H1 (cell line): ENCODE measurements around the gene LAD1. TPM values are rescaled to one million over a fixed set of nuclear protein-coding genes. Genes with fewer than 3 reads are reported as not detected.

Source experiments
- CTCF ChIA-PET: fragments of 300-600 bp; sonication (Branson Sonifier 250); formaldehyde crosslinking; loops from one replicate; lab custom pipeline; 2021; ENCODE audit not compliant: partially characterized antibody; lab: Charles Lee
- POLR2A ChIA-PET: fragments of 300-600 bp; sonication (Branson Sonifier 250); formaldehyde crosslinking; loops from one replicate; lab custom pipeline; 2021; ENCODE audit warnings: inconsistent platforms; ENCODE audit not compliant: partially characterized antibody; lab: Charles Lee
- DNase-seq, 2 experiments: peaks; one replicate each; pipeline versions ENCODE4 v3.0.0 to v3.0.0-alpha.2; 2010 to 2022; ENCODE audit warnings: low spot score in 2 of 2, low read depth in 1 of 2, mixed read lengths in 1 of 2
- FAIRE-seq: peaks from 2 replicates; lab custom pipeline; 2011; peaks lifted over from hg19 to GRCh38; lab: Jason Lieb, UNC
- H2AFZ ChIP-seq: 2 replicates; pipeline ENCODE4 v1.8.1; 2012; ENCODE audit warnings: low read length, inconsistent platforms
- H2AK5ac ChIP-seq: 2 replicates; pipeline ENCODE4 v1.6.1; 2013; ENCODE audit warnings: low read depth, low read length
- H2BK120ac ChIP-seq: replicated peaks from 2 replicates; pipeline ENCODE3; 2013; ENCODE audit warnings: low read depth, low read length, inconsistent platforms
- H2BK12ac ChIP-seq: 2 replicates; pipeline ENCODE4 v1.6.1; 2013; ENCODE audit warnings: low read depth, low read length
- H2BK15ac ChIP-seq: 2 replicates; pipeline ENCODE4 v1.6.1; 2013; ENCODE audit warnings: low read length
- H2BK20ac ChIP-seq: 2 replicates; pipeline ENCODE4 v1.6.1; 2013; ENCODE audit warnings: low read length
- H2BK5ac ChIP-seq: 2 replicates; pipeline ENCODE4 v1.6.1; 2013; ENCODE audit warnings: low read depth, low read length
- H3K14ac ChIP-seq: 2 replicates; pipeline ENCODE4 v1.6.1; 2013; ENCODE audit warnings: inconsistent platforms; ENCODE audit not compliant: insufficient read length
- H3K18ac ChIP-seq: 2 replicates; pipeline ENCODE4 v1.6.1; 2013; ENCODE audit warnings: low read length; ENCODE audit errors: extremely low read depth
- H3K23ac ChIP-seq: 2 replicates; pipeline ENCODE4 v1.6.1; 2013; ENCODE audit warnings: inconsistent platforms; ENCODE audit not compliant: insufficient read length
- H3K23me2 ChIP-seq: 2 replicates; pipeline ENCODE4 v1.6.1; 2013; ENCODE audit warnings: low read depth, low read length
- H3K27ac ChIP-seq: 2 replicates; pipeline ENCODE4 v1.6.1; 2011; ENCODE audit warnings: low read depth, low read length, inconsistent platforms
- H3K27me3 ChIP-seq, 4 experiments: replicated peaks in 1 of 4; 1 replicate in 1 of 4; 2 replicates in 3 of 4; pipeline versions ENCODE4 v1.6.1 to v1.8.1; 2011 to 2013; ENCODE audit warnings: low read length in 3 of 4, mild to moderate bottlenecking in 3 of 4, inconsistent platforms in 2 of 4, mixed read lengths in 2 of 4, moderate library complexity in 1 of 4; ENCODE audit not compliant: control insufficient read depth in 3 of 4, insufficient read depth in 3 of 4; ENCODE audit errors: extremely low read depth in 1 of 4
- H3K36me3 ChIP-seq, 4 experiments: 2 replicates each; pipeline versions ENCODE4 v1.6.1 to v1.8.1; 2011 to 2013; ENCODE audit warnings: mild to moderate bottlenecking in 4 of 4, low read length in 3 of 4, moderate library complexity in 2 of 4, control low read depth in 1 of 4, inconsistent platforms in 1 of 4; ENCODE audit not compliant: insufficient read depth in 4 of 4, control insufficient read depth in 2 of 4
- H3K4ac ChIP-seq: replicated peaks from 2 replicates; pipeline ENCODE3; 2013; ENCODE audit warnings: low read length, low read depth, mixed read lengths, inconsistent platforms; ENCODE audit not compliant: insufficient read length
- H3K4me1 ChIP-seq, 4 experiments: replicated peaks in 1 of 4; 1 replicate in 1 of 4; 2 replicates in 3 of 4; pipeline versions ENCODE4 v1.6.1 to v1.8.1; 2011 to 2013; ENCODE audit warnings: low read length in 3 of 4, inconsistent platforms in 2 of 4, mixed read lengths in 1 of 4; ENCODE audit not compliant: insufficient read depth in 4 of 4, control insufficient read depth in 3 of 4
- H3K4me2 ChIP-seq, 2 experiments: 2 replicates each; pipeline versions ENCODE4 v1.6.1 to v1.8.1; 2011 to 2013; ENCODE audit warnings: low read depth in 2 of 2, low read length in 2 of 2, control low read depth in 1 of 2, inconsistent platforms in 1 of 2, mild to moderate bottlenecking in 1 of 2; ENCODE audit not compliant: insufficient read depth in 1 of 2
- H3K4me3 ChIP-seq, 4 experiments: fragments of 200-600, 300-600 bp in 1 of 4; sonication (generic), shearing (Covaris generic), sonication (Bioruptor Twin) in 1 of 4; 2 replicates each; pipeline versions ENCODE4 v1.5.1 to v1.8.1; 2011 to 2016; ENCODE audit warnings: low read length in 4 of 4, low read depth in 3 of 4, control low read depth in 2 of 4, inconsistent platforms in 2 of 4, mild to moderate bottlenecking in 2 of 4, mixed read lengths in 1 of 4, moderate library complexity in 1 of 4; ENCODE audit not compliant: insufficient read depth in 2 of 4; ENCODE audit errors: extremely low read depth in 1 of 4
- H3K56ac ChIP-seq: replicated peaks from 2 replicates; pipeline ENCODE3; 2013; ENCODE audit warnings: low read depth, mild to moderate bottlenecking, mixed read lengths, low read length, inconsistent platforms; ENCODE audit not compliant: insufficient read length
- H3K79me1 ChIP-seq: 2 replicates; pipeline ENCODE4 v1.6.1; 2013; ENCODE audit warnings: low read depth, low read length, control low read depth
- H3K79me2 ChIP-seq, 2 experiments: 2 replicates each; pipeline versions ENCODE4 v1.6.1 to v1.8.1; 2012 to 2013; ENCODE audit warnings: low read length in 2 of 2, mild to moderate bottlenecking in 2 of 2, inconsistent platforms in 1 of 2; ENCODE audit not compliant: insufficient read depth in 2 of 2, control insufficient read depth in 1 of 2
- H3K9ac ChIP-seq, 4 experiments: replicated peaks in 1 of 4; 1 replicate in 1 of 4; 2 replicates in 3 of 4; pipeline versions ENCODE4 v1.6.1 to v1.8.1; 2011 to 2013; ENCODE audit warnings: low read depth in 3 of 4, low read length in 3 of 4, control low read depth in 2 of 4, mild to moderate bottlenecking in 2 of 4, moderate library complexity in 2 of 4, inconsistent platforms in 1 of 4; ENCODE audit errors: extremely low read depth in 1 of 4
- H3K9me3 ChIP-seq, 2 experiments: 2 replicates each; pipeline versions ENCODE4 v1.6.1 to v1.8.1; 2012 to 2013; ENCODE audit warnings: mild to moderate bottlenecking in 2 of 2, moderate library complexity in 2 of 2, control low read depth in 1 of 2, inconsistent platforms in 1 of 2, low read depth in 1 of 2, low read length in 1 of 2, mixed read lengths in 1 of 2; ENCODE audit not compliant: insufficient read depth in 2 of 2
- H4K20me1 ChIP-seq, 2 experiments: replicated peaks in 1 of 2; 2 replicates each; pipeline versions ENCODE3 to v1.8.1; 2011 to 2013; ENCODE audit warnings: inconsistent platforms in 2 of 2, low read length in 2 of 2, mild to moderate bottlenecking in 1 of 2; ENCODE audit not compliant: insufficient read depth in 2 of 2, control insufficient read depth in 1 of 2
- H4K5ac ChIP-seq: 2 replicates; pipeline ENCODE4 v1.6.1; 2013; ENCODE audit warnings: low read length, low read depth, mixed read lengths, inconsistent platforms; ENCODE audit not compliant: insufficient read length
- H4K8ac ChIP-seq: 2 replicates; pipeline ENCODE4 v1.8.0; 2013; ENCODE audit warnings: mild to moderate bottlenecking, moderate library complexity, low read length, inconsistent platforms; ENCODE audit not compliant: insufficient read depth; ENCODE audit errors: extremely low read depth
- H4K91ac ChIP-seq: replicated peaks from 2 replicates; pipeline ENCODE3; 2013; ENCODE audit warnings: low read length, mixed read lengths, inconsistent platforms; ENCODE audit not compliant: insufficient read length
- ATF2 ChIP-seq: IDR thresholded peaks from 2 replicates; pipeline ENCODE4 v1.6.1; 2012; ENCODE audit warnings: low read length, inconsistent platforms
- WGBS, 2 experiments: shearing (Covaris generic) in 1 of 2; methylation state at CpG; one replicate each; pipeline versions ENCODE4 v1.1.6 to v1.1.7; 2013 to 2015; ENCODE audit warnings: low lambda C conversion rate in 2 of 2, mixed read lengths in 2 of 2, inconsistent platforms in 1 of 2, low coverage in 1 of 2, missing lambda C conversion rate in 1 of 2; ENCODE audit not compliant: insufficient replicate concordance in 2 of 2, insufficient coverage in 1 of 2, insufficient read length in 1 of 2; ENCODE audit errors: extremely low coverage in 1 of 2, missing lambda C conversion rate in 1 of 2; 5-methylcytosine and 5-hydroxymethylcytosine counted together
- polyA plus RNA-seq, 7 experiments: library from polyadenylated mRNA; depleted of rRNA in 3 of 7; stranded (reverse) in 5 of 7; unstranded in 2 of 7; fragments of >200 nt in 5 of 7; fragments of 200-250 nt in 2 of 7; gene quantifications; 1 replicate in 5 of 7; 2 replicates in 1 of 7; 4 replicates in 1 of 7; pipeline versions ENCODE4 v1.2.1 to v1.2.3, GENCODE V29; 2011 to 2013; ENCODE audit warnings: missing spikeins in 2 of 7, mixed read lengths in 2 of 7
- total RNA-seq: library from RNA; stranded (reverse); fragmentation: NEBNext Ultra II Directional; extraction: Animal tissue kit (Norgen Biotek cat#: 25700); gene quantifications from 2 replicates; pipeline ENCODE4 v1.2.1, GENCODE V29; 2021

Gene LAD1
- total and polyA plus RNA-seq, 2 of the 8 experiments (the other 6 are each of a cell fraction or from before 2014, with no cell fraction given), result 9.3 to 32.8 TPM

GRCh38 chr1:201370500-201370899, 28.6 kb downstream of the LAD1 start:
- Histone ChIP-seq H3K9me3 (no peaks in the 10 kb centered on the region), H3K18ac (no peak overlapping the region), H2AFZ (no peak overlapping the region), H3K23ac (no peak overlapping the region), H3K4me2 (no peak overlapping the region), H2BK120ac (no peak overlapping the region), H3K36me3 (no peaks in the 10 kb centered on the region), H3K79me1 (no peaks in the 10 kb centered on the region; the same call in 1 of the 2 replicates), H3K23me2 (no peaks in the 10 kb centered on the region), H2BK5ac (no peak overlapping the region), H3K56ac (no peak overlapping the region), H3K9ac (no peak overlapping the region), H3K4me1 (peaks cover 3 to 16% (median 12%) of the 10 kb centered on the region in 4 experiments), H3K4ac (no peak overlapping the region), H4K91ac (no peak overlapping the region), H2BK12ac (no peak overlapping the region), H2BK15ac (no peak overlapping the region), H4K20me1 (no peaks in the 10 kb centered on the region), H3K14ac (no peak overlapping the region), H3K4me3 (no peak overlapping the region), H3K27ac (no peak overlapping the region), H3K27me3 (no peaks in the 10 kb centered on the region), H4K8ac (no peak overlapping the region; the same call in 1 of the 2 replicates), H2BK20ac (0 out of 2 replicates have a peak overlapping the region, but pooled peaks have one; percentile 32), H4K5ac (no peak overlapping the region), H2AK5ac (no peak overlapping the region), H3K79me2 (no peaks in the 10 kb centered on the region)
- FAIRE-seq (no peak), DNase-seq (no peak)
- CTCF ChIA-PET, result interaction anchor here (1.1 to 17.6 kb wide), 6 partner anchors 9 to 111 kb away, joined by 3 to 371 read pairs (median 114); partner anchors contain the start of gene LAD1
- WGBS, 2 experiments, result 95% methylated on average over 3 of the region's 3 CpGs; no CpG with 5 or more reads in 1 of the 2 experiments
- POLR2A ChIA-PET, result interaction anchor here (0.9 to 6.5 kb wide), 2 partner anchors 10 to 16 kb away, joined by 3 to 49 read pairs; no protein-coding TSS in a partner anchor
- no peak for TF ChIP-seq ATF2
